Duodenal mucosa (tissue), 2 donors: ENCODE results near the gene ZNF780A.
"Not testable (repeated sequence)": the region's sequence is repeated elsewhere in the genome, so short reads cannot be mapped to it uniquely, and the experiment has no call there.

Experiments
- H3K27ac ChIP-seq: one replicate; pipeline ENCODE4 v1.7.0; 2013; ENCODE audit warnings: low read depth, low read length
- H3K27me3 ChIP-seq, 2 donors: one replicate each; pipeline ENCODE4 v1.7.0; 2013; ENCODE audit warnings: low read length in 2 of 2, control low read depth in 1 of 2; ENCODE audit not compliant: insufficient read depth in 2 of 2, control insufficient read depth in 1 of 2
- H3K36me3 ChIP-seq, 2 donors: one replicate each; pipeline ENCODE4 v1.7.0; 2013; ENCODE audit warnings: low read length in 2 of 2, control low read depth in 1 of 2; ENCODE audit not compliant: insufficient read depth in 2 of 2, control insufficient read depth in 1 of 2
- H3K4me1 ChIP-seq, 2 donors: one replicate each; pipeline ENCODE4 v1.7.0; 2013; ENCODE audit warnings: low read length in 2 of 2, control low read depth in 1 of 2; ENCODE audit not compliant: insufficient read depth in 2 of 2, control insufficient read depth in 1 of 2
- H3K4me3 ChIP-seq, 2 donors: one replicate each; pipeline ENCODE4 v1.7.0; 2013; ENCODE audit warnings: low read length in 2 of 2, low read depth in 1 of 2
- H3K9ac ChIP-seq, 2 donors: one replicate each; pipeline ENCODE4 v1.7.0; 2013; ENCODE audit warnings: low read length in 2 of 2, low read depth in 1 of 2
- H3K9me3 ChIP-seq, 2 donors: one replicate each; pipeline ENCODE4 v1.7.0; 2013; ENCODE audit warnings: low read length in 2 of 2, control low read depth in 1 of 2; ENCODE audit not compliant: control insufficient read depth in 1 of 2

ZNF780A gene

DNA sequence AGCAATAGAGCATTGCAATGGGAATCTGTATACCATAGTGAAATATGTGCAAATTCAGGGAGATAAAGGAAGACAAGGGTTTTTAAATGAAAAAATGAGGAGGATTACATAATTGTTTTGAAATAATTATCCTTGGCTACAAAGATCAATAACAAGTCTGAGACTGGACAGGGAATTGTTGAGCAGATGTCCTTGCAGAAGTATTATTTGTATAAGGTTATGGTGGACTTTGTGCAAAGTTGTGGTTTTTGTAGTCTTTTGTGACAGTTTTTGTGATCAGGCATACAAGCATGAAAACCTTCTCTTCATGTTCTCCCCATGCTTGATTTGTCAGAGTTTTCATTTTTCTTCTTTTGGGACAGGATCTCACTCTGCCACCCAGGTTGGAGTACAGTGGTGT, 25.3 kb upstream of the ZNF780A start:
- Histone ChIP-seq H3K27me3 (no peaks in the 10 kb centered on the region), H3K36me3 (no peaks in the 10 kb centered on the region)

DNA sequence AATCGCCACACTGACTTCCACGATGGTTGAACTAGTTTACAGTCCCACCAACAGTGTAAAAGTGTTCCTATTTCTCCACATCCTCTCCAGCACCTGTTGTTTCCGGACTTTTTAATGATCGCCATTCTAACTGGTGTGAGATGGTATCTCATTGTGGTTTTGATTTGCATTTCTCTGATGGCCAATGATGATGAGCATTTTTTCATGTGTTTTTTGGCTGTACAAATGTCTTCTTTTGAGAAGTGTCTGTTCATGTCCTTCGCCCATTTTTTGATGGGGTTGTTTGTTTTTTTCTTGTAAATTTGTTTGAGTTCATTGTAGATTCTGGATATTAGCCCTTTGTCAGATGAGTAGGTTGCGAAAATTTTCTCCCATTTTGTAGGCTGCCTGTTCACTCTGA, 23.4 kb upstream of the ZNF780A start:
- H3K4me3 ChIP-seq, H3K27ac ChIP-seq, H3K4me1 ChIP-seq, H3K9me3 ChIP-seq, H3K9ac ChIP-seq, H3K36me3 ChIP-seq, H3K27me3 ChIP-seq: not testable (repeated sequence)

More for the DNA sequence above, 25.3 kb upstream of the ZNF780A start:
- no peaks in the 10 kb centered on the region for H3K4me1 ChIP-seq
- H3K9ac ChIP-seq, result no peak overlapping the region
- no peak overlapping the region for H3K27ac ChIP-seq
- H3K9me3 ChIP-seq, result no peaks in the 10 kb centered on the region
- no peak overlapping the region for H3K4me3 ChIP-seq

- H3K9me3 ChIP-seq, H3K27ac ChIP-seq, H3K4me1 ChIP-seq, H3K4me3 ChIP-seq, H3K9ac ChIP-seq, H3K27me3 ChIP-seq, H3K36me3 ChIP-seq: not testable (repeated sequence)
Measured at GRCh38 chr19:40112271-40112670, 21.5 kb upstream of the ZNF780A start.

- Histone ChIP-seq H3K4me3 (no peak overlapping the region), H3K36me3 (no peaks in the 10 kb centered on the region), H3K9me3 (no peaks in the 10 kb centered on the region), H3K4me1 (no peaks in the 10 kb centered on the region), H3K27me3 (no peaks in the 10 kb centered on the region), H3K27ac (no peak overlapping the region), H3K9ac (no peak overlapping the region)
Measured at GRCh38 chr19:40110570-40110969, 19.8 kb upstream of the ZNF780A start.

GRCh38 chr19:40104754-40105153, 14.0 kb upstream of the ZNF780A start:
- H3K9me3 ChIP-seq, result no peaks in the 10 kb centered on the region
- H3K9ac ChIP-seq, result no peak overlapping the region
- H3K36me3 ChIP-seq, result no peaks in the 10 kb centered on the region
- no peak overlapping the region for H3K4me3 ChIP-seq
- no peaks in the 10 kb centered on the region for H3K27me3 ChIP-seq
- H3K27ac ChIP-seq, result no peak overlapping the region
- H3K4me1 ChIP-seq, result no peaks in the 10 kb centered on the region

GRCh38 chr19:40103600-40103999, 12.9 kb upstream of the ZNF780A start:
- Histone ChIP-seq H3K4me3 (no peak overlapping the region), H3K4me1 (no peaks in the 10 kb centered on the region)

DNA sequence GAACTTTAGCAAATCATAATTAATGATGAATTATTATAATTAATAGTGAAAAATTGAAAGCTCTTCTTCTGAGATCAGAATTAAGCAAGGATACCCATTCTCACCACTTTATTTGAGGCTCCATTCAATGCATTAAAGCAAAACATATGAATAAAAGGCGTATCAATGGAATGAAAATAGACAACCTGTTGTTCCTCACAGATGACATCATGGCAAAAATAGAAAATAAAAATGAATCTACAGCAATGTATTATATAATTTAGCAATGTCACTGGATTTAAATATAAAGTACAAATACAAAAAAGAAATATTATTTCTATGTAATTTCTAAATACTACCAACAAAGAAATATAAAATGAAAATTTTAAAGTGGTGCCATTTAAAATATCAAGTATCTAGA, 11.1 kb upstream of the ZNF780A start:
- no peak overlapping the region for H3K27ac ChIP-seq
- no peaks in the 10 kb centered on the region for H3K36me3 ChIP-seq
- H3K27me3 ChIP-seq, result no peaks in the 10 kb centered on the region
- H3K9me3 ChIP-seq, result no peaks in the 10 kb centered on the region
- no peak overlapping the region for H3K4me3 ChIP-seq
- H3K9ac ChIP-seq, result no peak overlapping the region
- H3K4me1 ChIP-seq, result no peaks in the 10 kb centered on the region

More at GRCh38 chr19:40103600-40103999, 12.9 kb upstream of the ZNF780A start:
- no peak overlapping the region for H3K9ac ChIP-seq
- H3K9me3 ChIP-seq, result no peaks in the 10 kb centered on the region
- no peak overlapping the region for H3K27ac ChIP-seq
- no peaks in the 10 kb centered on the region for H3K27me3 ChIP-seq
- no peaks in the 10 kb centered on the region for H3K36me3 ChIP-seq

- no peak overlapping the region for H3K4me3 ChIP-seq
- no peaks in the 10 kb centered on the region for H3K9me3 ChIP-seq
- no peak overlapping the region for H3K27ac ChIP-seq
- peaks cover 9 to 12% of the 10 kb centered on the region in 2 donors for H3K4me1 ChIP-seq
- no peaks in the 10 kb centered on the region for H3K27me3 ChIP-seq
- H3K36me3 ChIP-seq, result no peaks in the 10 kb centered on the region
- no peak overlapping the region for H3K9ac ChIP-seq
Measured at GRCh38 chr19:40093416-40093815, 2.7 kb upstream of the ZNF780A start.

- H3K9me3 ChIP-seq, result no peaks in the 10 kb centered on the region
- no peaks in the 10 kb centered on the region for H3K36me3 ChIP-seq
- H3K27ac ChIP-seq, result peak overlapping the region; percentile 85
- H3K27me3 ChIP-seq, result no peaks in the 10 kb centered on the region
- peak overlapping the region; percentile 98 to 99 for H3K4me3 ChIP-seq
- peak overlapping the region; percentile 87 to 94 for H3K9ac ChIP-seq
- H3K4me1 ChIP-seq, result peaks cover 9 to 12% of the 10 kb centered on the region in 2 donors
Measured at GRCh38 chr19:40091205-40092129, 724 bp upstream of the ZNF780A start.

GRCh38 chr19:40089462-40089861, 1.3 kb downstream of the ZNF780A start:
- Histone ChIP-seq H3K4me3 (peak overlapping the region; percentile 98 to 99), H3K9me3 (no peaks in the 10 kb centered on the region), H3K27ac (no peak overlapping the region), H3K27me3 (no peaks in the 10 kb centered on the region), H3K4me1 (peaks cover 9 to 12% of the 10 kb centered on the region in 2 donors), H3K9ac (no peak overlapping the region), H3K36me3 (peaks cover 0 to 6% of the 10 kb centered on the region in 2 donors)
